GDM1 (cell line): ENCODE measurements around the gene KMT2D.
A peak's percentile ranks its signal among the peaks of the same experiment; 100 is the strongest.

Experiments
- DNase-seq: peaks from one replicate; lab custom pipeline; 2025; lab: John Stamatoyannopoulos, UW

The KMT2D gene

GRCh38 chr12:49018261-49019119, 42.1 kb downstream of the KMT2D start, which contains the start of gene PRKAG1:
TSS of gene PRKAG1 (minus strand) at chr12:49018776. CDS start at chr12:49018740, 36 bp downstream.
- DNase-seq, result peak; percentile 97

- peak; percentile 9 for DNase-seq
Measured at GRCh38 chr12:49017891-49018260, 42.7 kb downstream of the KMT2D start.

- DNase-seq, result no peak
Measured at GRCh38 chr12:49015196-49015595, 45.4 kb downstream of the KMT2D start.

GRCh38 chr12:49014547-49014946, 46.0 kb downstream of the KMT2D start:
- DNase-seq, result no peak

- no peak for DNase-seq
Measured at GRCh38 chr12:49013428-49013827, 47.2 kb downstream of the KMT2D start.

GRCh38 chr12:49012739-49013138, 47.9 kb downstream of the KMT2D start:
- no peak for DNase-seq
